ENCODE measurements around the gene DLL4.

The DLL4 gene

GRCh38 chr15:40906091-40906990 lies 22.8 kb upstream of the DLL4 start:
- DNase-seq (ENCODE audit: low spot score), result peak; percentile 66

- peak; percentile 53 for DNase-seq (ENCODE audit: low spot score)
Observed at GRCh38 chr15:40906991-40907802, 21.9 kb upstream of the DLL4 start.

GRCh38 chr15:40908095-40908494 lies 21.0 kb upstream of the DLL4 start:
- no peak for DNase-seq (ENCODE audit: low spot score)

GRCh38 chr15:40909662-40910630 lies 19.2 kb upstream of the DLL4 start:
- DNase-seq (ENCODE audit: low spot score), result no peak

GRCh38 chr15:40911141-40911540 lies 18.0 kb upstream of the DLL4 start:
- no peak for DNase-seq (ENCODE audit: low spot score)

GRCh38 chr15:40911693-40912092 lies 17.4 kb upstream of the DLL4 start:
- DNase-seq (ENCODE audit: low spot score), result no peak

- DNase-seq (ENCODE audit: low spot score), result no peak
Observed at GRCh38 chr15:40912478-40912877, 16.7 kb upstream of the DLL4 start.

- DNase-seq (ENCODE audit: low spot score), result no peak
Observed at GRCh38 chr15:40914013-40914412, 15.1 kb upstream of the DLL4 start.

GRCh38 chr15:40914486-40914885 lies 14.7 kb upstream of the DLL4 start:
- no peak for DNase-seq (ENCODE audit: low spot score)

- DNase-seq (ENCODE audit: low spot score), result no peak
Observed at GRCh38 chr15:40915116-40915661, 14.0 kb upstream of the DLL4 start.

GRCh38 chr15:40915679-40916078 lies 13.5 kb upstream of the DLL4 start:
- DNase-seq (ENCODE audit: low spot score), result no peak

- DNase-seq (ENCODE audit: low spot score), result no peak
Observed at GRCh38 chr15:40917585-40917984, 11.6 kb upstream of the DLL4 start.

- DNase-seq (ENCODE audit: low spot score), result no peak
Observed at GRCh38 chr15:40918146-40918798, 10.9 kb upstream of the DLL4 start.

GRCh38 chr15:40918799-40919392 lies 10.2 kb upstream of the DLL4 start:
- no peak for DNase-seq (ENCODE audit: low spot score)

GRCh38 chr15:40921949-40922607 lies 7.1 kb upstream of the DLL4 start:
- no peak for DNase-seq (ENCODE audit: low spot score)

- DNase-seq (ENCODE audit: low spot score), result no peak
Observed at GRCh38 chr15:40922608-40923005, 6.5 kb upstream of the DLL4 start.

GRCh38 chr15:40923551-40923950 lies 5.6 kb upstream of the DLL4 start:
- DNase-seq (ENCODE audit: low spot score), result no peak

GRCh38 chr15:40925495-40925862 lies 3.7 kb upstream of the DLL4 start:
- no peak for DNase-seq (ENCODE audit: low spot score)

GRCh38 chr15:40925863-40926658 lies 3.1 kb upstream of the DLL4 start:
- no peak for DNase-seq (ENCODE audit: low spot score)
